Measurements from ENCODE around the gene SSRP1. TPM values are rescaled to one million over a fixed set of nuclear protein-coding genes. Genes with fewer than 3 reads are reported as not detected.

The SSRP1 gene
- total and polyA plus RNA-seq, 2 of the 13 experiments (the other 11 are each of a cell fraction or from before 2014, with no cell fraction given): 93.6 to 129 TPM

GRCh38 chr11:57344826-57345225 is 9.1 kb upstream of the SSRP1 start:
- peaks cover 1 to 27% of the 10 kb centered on the region in 2 experiments; a peak in 4 of 5 replicates for H3K27me3 ChIP-seq (ENCODE audit: control insufficient read depth in 1 of 2, insufficient read depth in 2 of 2, low read length in 2 of 2)
- no peak overlapping the region for H3K4me3 ChIP-seq (replicated peaks in 1 of 3; ENCODE audit: insufficient read depth in 1 of 3, low read depth in 2 of 3, low read length in 3 of 3)
- in situ Hi-C loops (cut with HindIII; ENCODE audit: extremely low pct_ligation_motif_present, low pct_unique_long_range_greater_than_20kb): loop anchor here (5.0 to 10.0 kb wide), 4 partner anchors 112 to 297 kb away; partner anchors contain the start of genes TIMM10 and UBE2L6
- FAIRE-seq (no peak), ATAC-seq (no peak), DNase-seq (ENCODE audit: low spot score) (no peak)
- H3K27ac ChIP-seq (ENCODE audit: extremely low read length, insufficient read depth, low read length): no peak overlapping the region
- ChIA-PET POLR2A (no interaction called here), CTCF (ENCODE audit: low intra/inter-chr PET ratio, low total read pairs) (interaction anchor here (0.8 to 1.8 kb wide), 3 partner anchors 136 to 296 kb away, joined by 6 to 7 read pairs (median 7); no protein-coding TSS in a partner anchor)
- no TSS peak for BruUV-seq (replicated peaks)
- H3K36me3 ChIP-seq (replicated peaks in 1 of 2; ENCODE audit: control insufficient read depth in 1 of 2, insufficient read depth in 2 of 2, low read length in 2 of 2): no peaks in the 10 kb centered on the region
- H3K4me2 ChIP-seq (ENCODE audit: low read depth, low read length): no peak overlapping the region
- H3K9me3 ChIP-seq (ENCODE audit: low read length): no peaks in the 10 kb centered on the region
- H4K20me1 ChIP-seq (ENCODE audit: insufficient read depth, low read length): no peaks in the 10 kb centered on the region
- H3K4me1 ChIP-seq (ENCODE audit: insufficient read depth, low read length): peaks cover 73% of the 10 kb centered on the region
- peak overlapping the region; percentile 92 for H2AFZ ChIP-seq (ENCODE audit: low read length)
- WGBS (ENCODE audit: low lambda C conversion rate): 72% methylated on average over 9 of the region's 10 CpGs
- no peak overlapping the region for H3K9ac ChIP-seq (ENCODE audit: insufficient read depth, low read depth, low read length)
- TF ChIP-seq NCOR1 (IDR thresholded peaks at IDR 0.05; ENCODE audit: borderline replicate concordance, low read length) (no peak), YY1 (IDR thresholded peaks at IDR 0.05; ENCODE audit: insufficient read depth, insufficient replicate concordance, low read depth, low read length) (no peak), ZNF761 (CRISPR knock-in tag; conservative IDR thresholded peaks at IDR 0.05) (no peak), DMTF1 (CRISPR knock-in tag; IDR thresholded peaks at IDR 0.05) (no peak), GZF1 (CRISPR knock-in tag; IDR thresholded peaks at IDR 0.05) (no peak), USF2 (IDR thresholded peaks at IDR 0.05; ENCODE audit: low read depth, low read length) (no peak), USF2 (CRISPR knock-in tag; IDR thresholded peaks at IDR 0.05; ENCODE audit: borderline replicate concordance) (no peak), ZFAT (CRISPR knock-in tag; conservative IDR thresholded peaks at IDR 0.05) (no peak), HOXA7 (CRISPR knock-in tag; IDR thresholded peaks at IDR 0.05) (no peak), KDM5A (IDR thresholded peaks at IDR 0.05; ENCODE audit: borderline replicate concordance, low read length) (no peak), RXRB (CRISPR knock-in tag; IDR thresholded peaks at IDR 0.05; ENCODE audit: borderline replicate concordance) (no peak), BHLHE40 (IDR thresholded peaks at IDR 0.05; ENCODE audit: low read length) (no peak), HMGXB3 (CRISPR knock-in tag; IDR thresholded peaks at IDR 0.05; ENCODE audit: borderline replicate concordance) (no peak), JUN (CRISPR knock-in tag; IDR thresholded peaks at IDR 0.05) (no peak)
- no peaks in the 10 kb centered on the region for H3K79me2 ChIP-seq (ENCODE audit: insufficient read depth, low read length)
- intact Hi-C loops (cut with micrococcal nuclease; ENCODE audit: unreplicated experiment): loop anchor here (1.0 to 10.0 kb wide), 7 partner anchors 68 to 1180 kb away; no protein-coding TSS in a partner anchor

Measured in HepG2 (cell line).